ENCODE results near the gene MXI1.

The MXI1 gene

GRCh38 chr10:110207011-110207804 is at the start of gene MXI1:
MXI1 (plus strand) TSS chr10:110207605; CDS start chr10:110207809, 204 bp downstream.
- peak; percentile 61 to 70 for DNase-seq

- DNase-seq = no peak
Measured at GRCh38 chr10:110158051-110159005, 49.1 kb upstream of the MXI1 start.

- no peak for DNase-seq
Measured at GRCh38 chr10:110160081-110160480, 47.3 kb upstream of the MXI1 start.

- DNase-seq = no peak
Measured at GRCh38 chr10:110160522-110160921, 46.9 kb upstream of the MXI1 start.

- no peak for DNase-seq
Measured at GRCh38 chr10:110162741-110163145, 44.7 kb upstream of the MXI1 start.

- DNase-seq = no peak
Measured at GRCh38 chr10:110163192-110163773, 44.1 kb upstream of the MXI1 start.

- DNase-seq = no peak
Measured at GRCh38 chr10:110163841-110164240, 43.6 kb upstream of the MXI1 start.

- DNase-seq = peak in 1 of 2 experiments; percentile 52
Measured at GRCh38 chr10:110165239-110165638, 42.2 kb upstream of the MXI1 start.

GRCh38 chr10:110167149-110167548 is 40.3 kb upstream of the MXI1 start:
- no peak for DNase-seq

- no peak for DNase-seq
Measured at GRCh38 chr10:110168601-110169481, 38.6 kb upstream of the MXI1 start.

GRCh38 chr10:110169586-110169985 is 37.8 kb upstream of the MXI1 start:
- DNase-seq = no peak

GRCh38 chr10:110170142-110170971 is 37.0 kb upstream of the MXI1 start:
- DNase-seq = no peak

- DNase-seq = no peak
Measured at GRCh38 chr10:110171032-110171431, 36.4 kb upstream of the MXI1 start.

- DNase-seq = no peak
Measured at GRCh38 chr10:110172155-110172554, 35.2 kb upstream of the MXI1 start.

- DNase-seq = no peak
Measured at GRCh38 chr10:110174201-110174600, 33.2 kb upstream of the MXI1 start.

- no peak for DNase-seq
Measured at GRCh38 chr10:110174816-110175215, 32.6 kb upstream of the MXI1 start.

GRCh38 chr10:110175406-110175805 is 32.0 kb upstream of the MXI1 start:
- no peak for DNase-seq

GRCh38 chr10:110176141-110177030 is 31.0 kb upstream of the MXI1 start:
- no peak for DNase-seq

GRCh38 chr10:110179220-110179619 is 28.2 kb upstream of the MXI1 start:
- no peak for DNase-seq

- no peak for DNase-seq
Measured at GRCh38 chr10:110181451-110181850, 26.0 kb upstream of the MXI1 start.

All from activated T-cell treated with anti-CD3 and anti-CD28 coated beads, Interleukin-2, amount 50 U/mL, for 48 hours (primary cell).